Stimulated activated naive B cell treated with anti-CD40 and anti-IgM and Interleukin-4, amounts not matched to agents 10 μg/mL and 1 μg/mL and 100 μg/mL, for 72 hours (primary cell): Measurements from ENCODE around the gene NOTCH1.
"Not testable (repeated sequence)": the region's sequence is repeated elsewhere in the genome, so short reads cannot be mapped to it uniquely, and the experiment has no call there.

Source experiments
- ATAC-seq, 2 donors: fragments of 150-1000 bp; cut with Tn5 transposase; replicated peaks; 2 replicates each; pipeline ENCODE4 v1.10.0; 2021; ENCODE audit warnings: moderate library complexity in 1 of 2
- DNase-seq: peaks from one replicate; pipeline ENCODE4 v3.0.0; 2021
- H3K27ac Mint-ChIP-seq: one replicate; pipeline ENCODE4 v1.8.0; 2022; ENCODE audit warnings: mild to moderate bottlenecking, mixed read lengths
- H3K27me3 Mint-ChIP-seq, 2 donors: one replicate each; pipeline ENCODE4 v1.8.0; 2022; ENCODE audit warnings: mixed read lengths in 2 of 2
- H3K36me3 Mint-ChIP-seq, 2 donors: one replicate each; pipeline ENCODE4 v1.8.0; 2022; ENCODE audit warnings: mixed read lengths in 2 of 2, mild to moderate bottlenecking in 1 of 2
- H3K4me1 Mint-ChIP-seq, 2 donors: one replicate each; pipeline ENCODE4 v1.8.0; 2022; ENCODE audit warnings: mixed read lengths in 2 of 2, mild to moderate bottlenecking in 1 of 2
- H3K4me3 Mint-ChIP-seq, 2 donors: one replicate each; pipeline ENCODE4 v1.8.0; 2022; ENCODE audit warnings: mild to moderate bottlenecking in 2 of 2, mixed read lengths in 2 of 2, moderate library complexity in 1 of 2
- H3K9me3 Mint-ChIP-seq, 2 donors: one replicate each; pipeline ENCODE4 v1.8.0; 2022; ENCODE audit warnings: mixed read lengths in 2 of 2, mild to moderate bottlenecking in 1 of 2

NOTCH1 gene

DNA sequence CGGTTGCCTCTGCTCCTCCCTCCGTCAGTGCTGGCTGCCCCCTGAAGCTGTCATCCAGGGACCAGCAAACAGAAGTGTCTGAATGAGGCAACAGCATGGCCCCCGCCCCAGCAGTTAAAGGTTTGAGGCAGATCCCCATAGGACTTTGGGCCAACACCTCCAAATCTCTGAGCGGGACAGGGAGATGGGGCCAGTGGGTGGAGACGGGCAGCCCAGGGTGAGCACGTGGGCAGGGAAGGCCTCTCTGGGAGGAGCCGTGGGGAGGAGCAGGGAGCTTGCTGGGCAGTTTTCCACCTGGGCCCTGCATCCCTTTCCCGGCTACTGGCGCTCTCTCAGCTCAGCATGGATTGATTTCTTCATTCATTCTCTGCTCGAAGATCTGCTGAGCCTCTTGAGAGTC lies 39.1 kb upstream of the NOTCH1 start:
- H3K9me3 Mint-ChIP-seq, result no peaks in the 10 kb centered on the region

DNA sequence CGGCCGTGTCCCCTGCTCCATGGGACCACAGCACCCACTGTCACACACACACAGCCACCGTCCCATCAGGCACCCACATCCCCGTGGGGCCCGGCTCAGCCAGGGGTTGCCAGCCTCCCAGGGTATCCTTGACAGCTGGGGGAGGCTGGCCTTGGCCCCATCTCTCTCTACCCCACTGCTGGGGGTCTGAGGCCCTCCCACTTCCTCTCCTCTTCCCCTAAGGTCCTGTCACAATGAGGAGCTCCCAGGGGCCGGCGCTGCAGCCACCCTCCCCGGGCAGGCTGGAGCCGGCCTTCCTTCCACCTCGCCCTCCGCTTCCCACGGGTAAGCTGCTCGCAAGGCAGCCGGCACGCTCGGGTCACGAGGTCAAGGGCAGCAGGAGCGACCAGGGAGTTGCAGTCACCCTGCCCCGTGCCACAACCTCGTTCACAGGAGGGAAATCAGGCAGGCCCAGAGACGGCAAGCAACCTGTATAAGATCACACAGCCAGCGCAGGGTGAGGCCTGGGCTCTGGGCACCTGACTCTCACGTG lies 38.6 kb upstream of the NOTCH1 start:
- Mint-ChIP-seq H3K27ac (no peak overlapping the region), H3K4me1 (peaks cover 17 to 22% of the 10 kb centered on the region in 2 donors), H3K27me3 (peaks cover 37 to 55% of the 10 kb centered on the region in 2 donors), H3K36me3 (no peaks in the 10 kb centered on the region), H3K9me3 (no peaks in the 10 kb centered on the region), H3K4me3 (no peak overlapping the region)
- ATAC-seq (no peak), DNase-seq (no peak)

More for the DNA sequence above, 39.1 kb upstream of the NOTCH1 start:
- DNase-seq, result no peak
- H3K27ac Mint-ChIP-seq, result no peak overlapping the region
- H3K36me3 Mint-ChIP-seq, result no peaks in the 10 kb centered on the region
- ATAC-seq, result no peak
- H3K4me3 Mint-ChIP-seq, result no peak overlapping the region
- peaks cover 12 to 20% of the 10 kb centered on the region in 2 donors for H3K4me1 Mint-ChIP-seq
- peaks cover 32 to 55% of the 10 kb centered on the region in 2 donors for H3K27me3 Mint-ChIP-seq

- H3K4me1 Mint-ChIP-seq, result peaks cover 12 to 22% of the 10 kb centered on the region in 2 donors
- no peaks in the 10 kb centered on the region for H3K36me3 Mint-ChIP-seq
- no peak for DNase-seq
- ATAC-seq, result no peak
- H3K27me3 Mint-ChIP-seq, result peaks cover 26 to 45% of the 10 kb centered on the region in 2 donors
- H3K9me3 Mint-ChIP-seq, result no peaks in the 10 kb centered on the region
- no peak overlapping the region for H3K4me3 Mint-ChIP-seq
- H3K27ac Mint-ChIP-seq, result peak overlapping the region; percentile 20
Observed at GRCh38 chr9:136582977-136583735, 37.3 kb upstream of the NOTCH1 start.

DNA sequence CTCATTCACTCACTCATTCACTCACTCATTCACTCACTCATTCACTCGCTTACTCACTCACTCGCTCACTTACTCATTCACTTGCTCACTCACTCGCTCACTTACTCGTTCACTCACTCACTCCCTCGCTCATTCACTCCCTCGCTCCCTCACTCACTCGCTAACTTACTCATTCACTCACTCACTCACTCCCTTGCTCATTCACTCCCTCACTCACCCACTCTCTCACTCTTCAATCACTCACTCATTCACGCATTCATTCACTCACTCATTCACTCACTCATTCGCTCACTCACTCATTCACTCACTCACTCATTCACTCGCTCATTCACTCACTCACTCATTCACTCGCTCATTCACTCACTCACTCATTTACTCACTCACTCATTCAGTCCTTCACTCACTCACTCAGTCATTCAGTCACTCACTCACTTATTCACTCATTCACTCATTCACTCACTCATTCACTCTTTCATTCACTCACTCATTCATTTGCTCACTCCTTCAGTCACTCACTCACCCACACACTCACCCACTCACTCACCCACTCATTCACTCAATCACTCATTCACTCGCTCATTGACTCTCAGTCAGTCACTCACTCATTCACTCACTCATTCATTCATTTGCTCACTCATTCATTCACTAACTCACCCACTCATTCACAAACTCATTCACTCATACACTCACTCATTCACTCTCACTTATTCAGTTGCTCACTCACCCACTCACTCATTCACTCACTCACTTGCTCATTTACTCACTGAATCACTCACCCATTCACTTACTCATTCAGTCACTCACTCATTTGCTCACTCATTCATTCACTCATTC lies 36.0 kb upstream of the NOTCH1 start:
- Mint-ChIP-seq H3K9me3 (no peaks in the 10 kb centered on the region), H3K27ac (no peak overlapping the region), H3K4me1 (peaks cover 10 to 20% of the 10 kb centered on the region in 2 donors), H3K27me3 (peaks cover 26 to 34% of the 10 kb centered on the region in 2 donors), H3K4me3 (no peak overlapping the region), H3K36me3 (no peaks in the 10 kb centered on the region)
- DNase-seq (no peak), ATAC-seq (no peak)

DNA sequence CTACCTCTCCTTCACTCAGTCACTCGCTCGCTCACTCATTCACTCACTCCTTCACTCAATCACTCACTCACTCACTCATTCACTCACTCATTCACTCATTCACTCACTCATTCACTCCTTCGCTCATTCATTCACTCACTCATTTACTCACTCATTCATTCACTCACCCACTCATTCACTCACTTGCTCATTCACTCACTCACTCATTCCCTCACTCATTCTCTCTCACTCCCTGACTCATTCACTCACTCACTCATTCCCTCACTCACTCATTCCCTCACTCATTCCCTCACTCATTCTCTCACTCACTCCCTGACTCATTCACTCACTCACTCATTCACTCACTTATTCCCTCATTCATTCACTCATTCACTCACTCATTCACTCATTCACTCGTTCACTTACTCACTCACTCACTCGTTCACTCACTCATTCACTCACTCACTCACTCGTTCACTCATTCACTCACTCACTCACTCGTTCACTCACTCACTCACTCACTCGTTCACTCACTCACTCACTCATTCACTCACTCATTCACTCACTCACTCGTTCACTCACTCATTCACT lies 33.9 kb upstream of the NOTCH1 start:
- not testable (repeated sequence) for ATAC-seq, DNase-seq, H3K36me3 Mint-ChIP-seq, H3K9me3 Mint-ChIP-seq
- H3K27me3 Mint-ChIP-seq, result peaks cover 8 to 13% of the 10 kb centered on the region in 2 donors
- H3K27ac Mint-ChIP-seq, result peak overlapping the region; percentile 60
- H3K4me3 Mint-ChIP-seq, result peak overlapping the region in 1 of 2 donors; percentile 54
- H3K4me1 Mint-ChIP-seq, result peaks cover 16 to 28% of the 10 kb centered on the region in 2 donors

DNA sequence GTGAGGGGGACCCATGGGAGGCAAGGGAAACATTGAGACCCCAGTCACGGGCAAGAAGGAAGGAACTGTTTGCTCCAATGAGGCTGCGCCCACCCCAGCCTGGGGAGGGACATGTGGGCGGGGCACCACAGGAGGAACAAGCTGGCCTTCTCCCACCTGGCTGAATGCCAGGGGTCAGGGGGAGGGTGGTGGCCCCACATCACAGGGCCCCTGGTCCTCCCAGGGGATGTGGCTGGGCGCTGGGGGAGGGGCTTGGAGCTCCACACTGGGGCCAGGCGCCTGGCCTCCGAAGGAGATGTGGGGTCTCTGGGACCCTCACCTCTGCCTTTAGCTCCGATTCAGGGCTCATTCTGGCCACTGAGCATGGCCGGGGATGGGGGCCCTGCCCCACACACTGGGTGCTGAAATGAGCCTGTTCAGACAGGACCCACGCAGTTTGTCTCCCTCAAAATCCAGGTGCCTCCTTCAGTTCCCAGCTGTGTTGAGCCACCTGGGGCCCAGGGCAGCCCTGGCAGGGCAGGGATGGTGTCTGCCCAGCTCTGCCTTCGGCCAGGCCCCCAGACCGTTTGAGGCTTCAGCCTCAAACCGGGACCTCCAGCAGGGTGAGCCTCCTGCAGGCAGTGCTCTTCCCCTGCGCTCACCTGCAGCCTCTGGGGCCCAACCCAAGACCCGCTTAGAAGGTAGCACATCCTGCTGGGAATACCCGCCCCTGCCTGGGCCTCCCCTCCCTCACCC lies 33.2 kb upstream of the NOTCH1 start:
- H3K4me1 Mint-ChIP-seq, result peaks cover 16 to 28% of the 10 kb centered on the region in 2 donors
- DNase-seq (no peak), ATAC-seq (peak; percentile 26 to 52)
- no peak overlapping the region for H3K4me3 Mint-ChIP-seq
- peak overlapping the region; percentile 67 for H3K27ac Mint-ChIP-seq
- H3K36me3 Mint-ChIP-seq, result no peaks in the 10 kb centered on the region
- H3K9me3 Mint-ChIP-seq, result no peaks in the 10 kb centered on the region
- H3K27me3 Mint-ChIP-seq, result peaks cover 7 to 9% of the 10 kb centered on the region in 2 donors

- no peak for ATAC-seq
- Mint-ChIP-seq H3K4me1 (peaks cover 16 to 28% of the 10 kb centered on the region in 2 donors), H3K27me3 (peaks cover 7 to 9% of the 10 kb centered on the region in 2 donors)
Observed at GRCh38 chr9:136578626-136578914, 32.7 kb upstream of the NOTCH1 start.

GRCh38 chr9:136577941-136578625 lies 32.2 kb upstream of the NOTCH1 start:
- Mint-ChIP-seq H3K9me3 (no peaks in the 10 kb centered on the region), H3K36me3 (no peaks in the 10 kb centered on the region), H3K27me3 (peaks cover 7 to 10% of the 10 kb centered on the region in 2 donors), H3K27ac (no peak overlapping the region), H3K4me3 (no peak overlapping the region), H3K4me1 (peaks cover 16 to 28% of the 10 kb centered on the region in 2 donors)
- DNase-seq, result no peak
- no peak for ATAC-seq

More at GRCh38 chr9:136578626-136578914, 32.7 kb upstream of the NOTCH1 start:
- no peak for DNase-seq
- H3K36me3 Mint-ChIP-seq, result no peaks in the 10 kb centered on the region
- H3K4me3 Mint-ChIP-seq, result no peak overlapping the region
- H3K9me3 Mint-ChIP-seq, result no peaks in the 10 kb centered on the region
- peak overlapping the region; percentile 67 for H3K27ac Mint-ChIP-seq

DNA sequence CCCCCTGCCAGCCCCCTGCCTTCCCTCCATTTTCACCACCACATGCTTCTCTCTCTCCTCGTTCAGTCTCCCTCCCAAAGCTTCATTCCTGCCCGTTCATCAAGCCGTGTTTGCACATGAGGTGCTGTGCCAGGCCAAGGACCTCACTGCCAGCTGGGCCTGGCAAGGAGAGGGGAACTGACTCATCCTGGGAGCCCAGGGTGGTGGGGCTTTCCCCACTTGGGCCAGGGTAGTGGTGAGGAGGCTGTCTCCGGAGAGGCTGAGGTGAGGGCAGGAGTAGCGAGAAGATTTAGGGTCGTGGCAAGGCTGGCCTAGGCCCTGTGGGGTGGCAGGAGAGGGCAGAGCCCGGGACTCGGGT lies 30.4 kb upstream of the NOTCH1 start:
- Mint-ChIP-seq H3K9me3 (no peaks in the 10 kb centered on the region), H3K36me3 (no peaks in the 10 kb centered on the region), H3K4me3 (peak overlapping the region in 1 of 2 donors; percentile 18), H3K4me1 (peaks cover 16 to 28% of the 10 kb centered on the region in 2 donors), H3K27ac (peak overlapping the region; percentile 63), H3K27me3 (peaks cover 7 to 15% of the 10 kb centered on the region in 2 donors)
- DNase-seq (peak; percentile 47), ATAC-seq (peak; percentile 91)

GRCh38 chr9:136575626-136576268 lies 29.9 kb upstream of the NOTCH1 start:
- Mint-ChIP-seq H3K27ac (no peak overlapping the region), H3K4me1 (peaks cover 16 to 28% of the 10 kb centered on the region in 2 donors), H3K9me3 (no peaks in the 10 kb centered on the region), H3K27me3 (peaks cover 7 to 15% of the 10 kb centered on the region in 2 donors), H3K36me3 (no peaks in the 10 kb centered on the region), H3K4me3 (no peak overlapping the region)
- DNase-seq (no peak), ATAC-seq (peak in 1 of 2 donors; percentile 5)

GRCh38 chr9:136574606-136575005 lies 28.8 kb upstream of the NOTCH1 start:
- not testable (repeated sequence) for DNase-seq, H3K9me3 Mint-ChIP-seq, ATAC-seq, H3K4me3 Mint-ChIP-seq, H3K27ac Mint-ChIP-seq, H3K27me3 Mint-ChIP-seq, H3K36me3 Mint-ChIP-seq
- peaks cover 15 to 24% of the 10 kb centered on the region in 2 donors for H3K4me1 Mint-ChIP-seq

DNA sequence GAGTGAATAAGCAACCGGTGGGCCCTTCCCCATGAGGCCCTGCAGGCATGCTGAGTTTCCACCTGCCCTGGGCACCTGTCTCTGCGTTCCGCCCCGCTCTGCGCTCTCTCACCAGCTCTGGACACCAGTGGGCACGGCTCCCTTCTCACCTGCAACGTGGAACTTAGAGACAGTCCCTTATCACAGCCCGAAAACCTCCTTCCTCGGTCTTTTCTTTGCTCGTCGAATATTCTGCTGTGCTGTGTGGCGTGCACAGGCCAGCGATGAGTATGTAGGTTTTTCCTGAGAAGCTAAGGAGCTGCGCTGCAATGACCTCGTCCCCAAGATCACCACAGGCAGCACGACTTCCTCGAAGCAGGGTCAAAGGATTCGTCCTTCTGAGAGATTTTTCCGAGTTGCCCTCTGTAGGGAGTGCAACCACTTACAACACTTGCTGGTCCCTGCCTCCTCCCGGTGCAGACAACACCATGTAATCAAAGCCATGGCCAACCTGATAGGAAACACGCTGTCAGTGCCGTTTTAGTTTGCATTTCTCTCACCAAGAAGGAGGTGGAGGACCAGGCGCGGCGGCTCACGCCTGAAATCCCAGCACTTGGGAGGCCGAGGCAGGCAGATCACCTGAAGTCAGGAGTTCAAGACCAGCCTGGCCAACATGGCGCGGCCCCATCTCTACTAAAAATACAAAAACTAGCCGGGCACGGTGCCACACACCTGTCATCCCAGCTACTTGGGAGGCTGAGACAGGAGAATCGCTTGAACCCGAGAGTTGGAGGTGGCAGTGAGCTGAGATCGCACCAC lies 27.2 kb upstream of the NOTCH1 start:
- no peaks in the 10 kb centered on the region for H3K36me3 Mint-ChIP-seq
- DNase-seq (no peak), ATAC-seq (no peak)
- H3K27ac Mint-ChIP-seq, result no peak overlapping the region
- H3K27me3 Mint-ChIP-seq, result peaks cover 0 to 6% of the 10 kb centered on the region in 2 donors
- peaks cover 9 to 10% of the 10 kb centered on the region in 2 donors for H3K4me1 Mint-ChIP-seq
- no peaks in the 10 kb centered on the region for H3K9me3 Mint-ChIP-seq
- H3K4me3 Mint-ChIP-seq, result no peak overlapping the region
